Omental fat pad (tissue), 4 donors: Measurements from ENCODE around the gene RNF214. TPM values are rescaled to one million over a fixed set of nuclear protein-coding genes. Genes with fewer than 3 reads are reported as not detected.
A peak's percentile ranks its signal among the peaks of the same experiment; 100 is the strongest.

ENCODE experiments used
- ATAC-seq: fragments of 150-250 bp; one replicate; pipeline ENCODE4 v1.9.1; 2016; ENCODE audit warnings: mild to moderate bottlenecking, moderate library complexity; ENCODE audit not compliant: low FRiP score
- DNase-seq: peaks from one replicate; pipeline ENCODE4 v3.0.0-alpha.2; 2019; ENCODE audit warnings: low spot score
- total RNA-seq, 4 donors: library from RNA; depleted of rRNA; stranded (reverse); fragments of >200 nt; gene quantifications; one replicate each; pipeline ENCODE4 v1.1.0, GENCODE V29; 2016
- TF ChIP-seq, protein P1 (sequence below), 3 donors: fragments of 450-650 bp; IDR thresholded peaks; one replicate each; pipeline ENCODE4 v1.5.1; 2016 to 2017; ENCODE audit warnings: antibody characterized with exemption in 3 of 3, mild to moderate bottlenecking in 3 of 3, moderate library complexity in 2 of 3

RNF214 gene
- total RNA-seq, 4 donors from 2014 or later: 7.7 to 12.1 (median 9.8) TPM

GRCh38 chr11:117198613-117199012 is 33.9 kb upstream of the RNF214 start:
- TF ChIP-seq, protein P1, sequence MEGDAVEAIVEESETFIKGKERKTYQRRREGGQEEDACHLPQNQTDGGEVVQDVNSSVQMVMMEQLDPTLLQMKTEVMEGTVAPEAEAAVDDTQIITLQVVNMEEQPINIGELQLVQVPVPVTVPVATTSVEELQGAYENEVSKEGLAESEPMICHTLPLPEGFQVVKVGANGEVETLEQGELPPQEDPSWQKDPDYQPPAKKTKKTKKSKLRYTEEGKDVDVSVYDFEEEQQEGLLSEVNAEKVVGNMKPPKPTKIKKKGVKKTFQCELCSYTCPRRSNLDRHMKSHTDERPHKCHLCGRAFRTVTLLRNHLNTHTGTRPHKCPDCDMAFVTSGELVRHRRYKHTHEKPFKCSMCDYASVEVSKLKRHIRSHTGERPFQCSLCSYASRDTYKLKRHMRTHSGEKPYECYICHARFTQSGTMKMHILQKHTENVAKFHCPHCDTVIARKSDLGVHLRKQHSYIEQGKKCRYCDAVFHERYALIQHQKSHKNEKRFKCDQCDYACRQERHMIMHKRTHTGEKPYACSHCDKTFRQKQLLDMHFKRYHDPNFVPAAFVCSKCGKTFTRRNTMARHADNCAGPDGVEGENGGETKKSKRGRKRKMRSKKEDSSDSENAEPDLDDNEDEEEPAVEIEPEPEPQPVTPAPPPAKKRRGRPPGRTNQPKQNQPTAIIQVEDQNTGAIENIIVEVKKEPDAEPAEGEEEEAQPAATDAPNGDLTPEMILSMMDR (IDR thresholded peaks at IDR 0.05): no peak
- no peak for ATAC-seq
- DNase-seq: no peak

GRCh38 chr11:117199053-117199915 is 33.2 kb upstream of the RNF214 start, which contains the start of gene TAGLN:
Gene TAGLN (plus strand): TSS chr11:117199370. CDS start chr11:117203014, 3,644 bp downstream.
- peak; percentile 49 for DNase-seq
- TF ChIP-seq, protein P1 (IDR thresholded peaks at IDR 0.05): no peak
- peak; percentile 64 for ATAC-seq

DNA sequence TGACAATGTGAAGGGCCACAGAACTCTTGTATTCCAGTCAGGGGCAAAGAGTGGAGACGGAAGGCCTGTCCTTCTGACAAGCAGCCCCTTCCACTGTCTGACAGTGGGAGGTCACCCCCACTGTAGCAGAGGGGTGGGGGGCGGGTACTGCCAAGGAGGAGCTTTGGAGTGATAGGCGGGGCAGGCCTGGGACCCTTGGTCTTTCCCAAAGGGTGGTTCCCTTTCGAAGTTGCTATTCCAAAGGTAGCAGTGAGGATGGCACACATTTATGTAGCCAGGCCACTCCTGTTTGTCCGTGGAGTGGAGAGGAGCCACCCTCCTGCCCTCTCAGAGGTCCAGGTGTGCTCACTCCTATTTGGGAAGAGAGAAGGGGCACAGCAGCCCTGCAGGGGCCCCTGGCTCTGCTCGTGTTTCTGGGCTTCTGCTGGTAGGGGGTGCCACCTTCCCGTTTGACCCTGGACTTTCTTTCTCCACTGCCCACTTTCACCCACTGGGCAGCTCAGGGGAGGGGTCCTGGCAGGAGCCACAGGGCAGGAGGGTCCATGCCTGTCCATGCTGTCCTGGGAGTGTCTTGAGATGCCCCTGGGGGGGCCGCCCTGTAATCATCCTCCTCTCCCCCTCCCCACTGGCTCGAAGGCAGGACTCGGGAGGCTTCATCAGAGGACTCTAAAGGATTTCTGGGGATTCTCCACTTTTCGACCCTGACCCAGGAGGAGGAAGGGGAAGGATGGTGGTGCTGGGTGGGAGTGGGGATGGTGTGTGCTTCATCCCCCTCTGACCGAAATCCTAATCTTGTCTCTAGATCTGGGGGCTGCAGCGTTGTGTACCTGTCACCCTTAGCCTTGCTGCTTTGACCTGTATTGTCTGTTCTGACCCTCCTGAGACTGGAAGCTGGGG is 32.3 kb upstream of the RNF214 start:
- ATAC-seq: no peak

DNA sequence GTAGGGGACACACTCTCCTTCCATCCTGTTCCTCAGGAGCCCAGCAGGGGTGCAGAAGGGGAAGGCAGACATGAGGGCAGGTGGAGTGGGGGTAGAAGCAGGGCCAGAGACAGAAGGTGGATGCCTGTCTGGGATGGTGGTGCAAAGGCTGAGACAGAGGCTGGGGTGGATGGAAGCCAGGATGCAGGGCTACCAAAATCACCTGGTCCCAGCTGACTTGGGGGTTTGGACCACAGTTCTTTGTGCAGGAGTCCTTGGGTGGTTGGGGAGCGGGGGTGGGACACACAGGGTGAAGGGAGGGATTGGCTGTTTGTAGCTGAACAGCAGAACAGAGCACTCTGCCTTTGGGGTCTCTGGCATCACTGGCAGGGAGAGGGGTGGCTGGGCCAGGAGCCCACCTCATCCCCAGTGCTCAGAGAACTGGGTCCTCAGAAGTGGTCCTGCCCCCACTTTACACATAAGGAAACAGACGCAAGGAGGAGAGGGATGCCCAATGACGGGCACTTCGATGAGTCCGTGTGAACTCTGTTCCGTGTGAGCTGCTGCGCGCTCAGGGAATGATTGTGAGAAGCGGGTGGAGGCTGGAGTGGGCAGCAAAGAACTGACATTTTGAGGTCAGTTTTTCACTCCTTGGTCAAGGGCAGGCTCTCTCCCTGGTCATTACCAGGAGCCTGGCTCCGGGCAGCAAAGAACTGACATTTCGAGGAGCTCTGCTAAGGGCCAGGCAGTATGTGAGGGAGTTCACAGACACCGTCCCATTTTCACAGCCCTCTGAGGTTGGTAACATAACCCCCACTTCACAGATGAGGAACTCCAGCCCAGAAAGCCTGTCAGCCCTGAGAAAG is 31.4 kb upstream of the RNF214 start:
- TF ChIP-seq, protein P1 (IDR thresholded peaks at IDR 0.05): no peak
- no peak for DNase-seq
- no peak for ATAC-seq

More for the DNA sequence above, 32.3 kb upstream of the RNF214 start:
- DNase-seq: no peak
- TF ChIP-seq, protein P1 (IDR thresholded peaks at IDR 0.05): no peak

GRCh38 chr11:117201658-117202305 is 30.7 kb upstream of the RNF214 start:
- TF ChIP-seq, protein P1 (IDR thresholded peaks at IDR 0.05): no peak
- no peak for ATAC-seq
- DNase-seq: no peak
